Measurements from ENCODE around the gene CCDC30. TPM values are rescaled to one million over a fixed set of nuclear protein-coding genes. Genes with fewer than 3 reads are reported as not detected.
A peak's percentile ranks its signal among the peaks of the same experiment; 100 is the strongest.

CCDC30 gene
- total RNA-seq, 4 donors from 2014 or later = 0.75 to 3.7 (median 1.7) TPM

DNA sequence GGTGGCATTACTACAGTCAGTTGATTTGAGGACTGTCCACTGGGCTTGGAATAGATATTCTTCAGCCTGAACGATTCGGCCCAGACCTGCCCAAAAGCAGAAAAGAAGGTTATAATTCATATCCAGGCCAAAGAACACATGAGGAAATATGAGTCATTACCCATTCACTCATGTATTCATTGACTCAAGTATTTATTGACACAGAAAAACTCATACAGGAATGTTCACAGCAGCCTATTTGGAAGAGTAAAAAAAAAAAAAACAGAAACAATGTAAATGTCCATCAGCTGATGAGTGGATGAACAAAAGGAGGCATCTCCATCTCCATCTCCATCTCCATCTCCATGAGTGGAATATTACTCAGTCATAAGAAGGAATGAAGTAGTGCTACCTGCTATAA lies 23.1 kb upstream of the CCDC30 start:
- Histone ChIP-seq H3K4me3 (no peak overlapping the region), H3K27me3 (no peaks in the 10 kb centered on the region), H3K36me3 (no peaks in the 10 kb centered on the region), H3K27ac (peak overlapping the region in 2 of 4 donors; percentile 24 to 41), H3K9me3 (no peaks in the 10 kb centered on the region), H3K4me1 (peaks cover 0 to 5% (median 4%) of the 10 kb centered on the region in 4 donors)
- WGBS, 2 donors (ENCODE audit: low coverage in 1 of 2) = 0 to 35% methylated on average over 2 of the region's 2 CpGs
- TF ChIP-seq POLR2AphosphoS5 (IDR thresholded peaks at IDR 0.05) (no peak), POLR2A (IDR thresholded peaks at IDR 0.05) (no peak), EP300 (IDR thresholded peaks at IDR 0.05; ENCODE audit: low read depth) (no peak)
- TF ChIP-seq, protein P1, sequence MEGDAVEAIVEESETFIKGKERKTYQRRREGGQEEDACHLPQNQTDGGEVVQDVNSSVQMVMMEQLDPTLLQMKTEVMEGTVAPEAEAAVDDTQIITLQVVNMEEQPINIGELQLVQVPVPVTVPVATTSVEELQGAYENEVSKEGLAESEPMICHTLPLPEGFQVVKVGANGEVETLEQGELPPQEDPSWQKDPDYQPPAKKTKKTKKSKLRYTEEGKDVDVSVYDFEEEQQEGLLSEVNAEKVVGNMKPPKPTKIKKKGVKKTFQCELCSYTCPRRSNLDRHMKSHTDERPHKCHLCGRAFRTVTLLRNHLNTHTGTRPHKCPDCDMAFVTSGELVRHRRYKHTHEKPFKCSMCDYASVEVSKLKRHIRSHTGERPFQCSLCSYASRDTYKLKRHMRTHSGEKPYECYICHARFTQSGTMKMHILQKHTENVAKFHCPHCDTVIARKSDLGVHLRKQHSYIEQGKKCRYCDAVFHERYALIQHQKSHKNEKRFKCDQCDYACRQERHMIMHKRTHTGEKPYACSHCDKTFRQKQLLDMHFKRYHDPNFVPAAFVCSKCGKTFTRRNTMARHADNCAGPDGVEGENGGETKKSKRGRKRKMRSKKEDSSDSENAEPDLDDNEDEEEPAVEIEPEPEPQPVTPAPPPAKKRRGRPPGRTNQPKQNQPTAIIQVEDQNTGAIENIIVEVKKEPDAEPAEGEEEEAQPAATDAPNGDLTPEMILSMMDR (IDR thresholded peaks at IDR 0.05) = no peak
- in situ Hi-C loops (cut with MboI; ENCODE audit: low pct_ligation_motif_present in 1 of 4, low pct_unique_long_range_greater_than_20kb in 1 of 4, low sequenced_read_pairs in 3 of 4) (no loop called here), intact Hi-C loops (cut with DNase I; ENCODE audit: low total_unique reads) (no loop called here)
- DNase-seq = no peak

DNA sequence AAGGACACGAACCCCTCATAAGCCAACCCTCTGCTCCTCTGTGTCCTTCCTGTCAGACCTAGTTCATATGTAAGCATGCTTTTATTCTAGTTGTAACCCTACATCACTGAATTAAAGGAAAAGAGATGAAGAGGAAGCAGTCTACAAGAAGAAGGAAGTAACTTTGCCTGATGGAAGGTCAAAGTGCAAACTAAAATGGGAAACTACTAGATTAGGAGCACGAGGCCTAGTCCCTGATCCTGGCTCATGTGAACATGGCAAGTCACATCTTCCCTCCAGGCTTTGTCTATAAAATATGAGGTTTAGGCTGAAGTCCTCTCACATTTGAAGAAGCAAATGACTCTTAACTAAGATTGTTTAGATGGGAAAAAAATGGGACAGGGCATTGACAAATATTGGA lies 20.4 kb upstream of the CCDC30 start:
- H3K27ac ChIP-seq = no peak overlapping the region
- no peaks in the 10 kb centered on the region for H3K36me3 ChIP-seq
- no peak for DNase-seq
- TF ChIP-seq POLR2A (IDR thresholded peaks at IDR 0.05) (no peak), EP300 (IDR thresholded peaks at IDR 0.05; ENCODE audit: low read depth) (no peak), POLR2AphosphoS5 (IDR thresholded peaks at IDR 0.05) (no peak)
- TF ChIP-seq, protein P1 (IDR thresholded peaks at IDR 0.05) = no peak
- in situ Hi-C loops (cut with MboI; ENCODE audit: low pct_ligation_motif_present in 1 of 4, low pct_unique_long_range_greater_than_20kb in 1 of 4, low sequenced_read_pairs in 3 of 4) = no loop called here
- 36 to 48% methylated on average over 2 of the region's 2 CpGs for WGBS, 2 donors (ENCODE audit: low coverage in 1 of 2)
- H3K27me3 ChIP-seq = no peaks in the 10 kb centered on the region
- intact Hi-C loops (cut with DNase I; ENCODE audit: low total_unique reads) = no loop called here
- no peak overlapping the region for H3K4me3 ChIP-seq
- no peaks in the 10 kb centered on the region for H3K9me3 ChIP-seq
- H3K4me1 ChIP-seq = peaks cover 0 to 5% (median 4%) of the 10 kb centered on the region in 4 donors

DNA sequence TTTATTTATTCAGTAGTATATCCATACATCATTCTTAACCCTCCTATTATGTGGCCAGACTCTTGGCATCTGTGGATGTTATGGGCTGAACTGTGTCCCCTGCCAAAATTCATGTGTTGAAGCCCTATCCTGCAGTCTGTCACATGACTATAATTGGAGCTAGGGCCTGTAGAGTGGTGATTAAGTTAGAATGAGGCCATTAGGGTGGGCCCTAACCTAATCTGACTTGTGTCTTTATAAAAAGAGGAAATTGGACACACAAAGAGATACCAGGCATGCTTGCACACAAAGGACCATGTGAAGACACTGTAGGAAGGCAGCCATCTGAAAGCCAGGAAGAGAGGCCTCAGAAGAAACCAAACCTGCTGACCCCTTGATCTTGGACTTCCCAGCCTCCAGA lies 13.8 kb upstream of the CCDC30 start:
- Histone ChIP-seq H3K4me3 (no peak overlapping the region), H3K9me3 (no peaks in the 10 kb centered on the region), H3K36me3 (no peaks in the 10 kb centered on the region), H3K4me1 (no peaks in the 10 kb centered on the region), H3K27me3 (no peaks in the 10 kb centered on the region), H3K27ac (no peak overlapping the region)
- in situ Hi-C loops (cut with MboI; ENCODE audit: low pct_ligation_motif_present in 1 of 4, low pct_unique_long_range_greater_than_20kb in 1 of 4, low sequenced_read_pairs in 3 of 4) (no loop called here), intact Hi-C loops (cut with DNase I; ENCODE audit: low total_unique reads) (no loop called here)
- TF ChIP-seq EP300 (IDR thresholded peaks at IDR 0.05; ENCODE audit: low read depth) = no peak
- no peak for TF ChIP-seq POLR2A (IDR thresholded peaks at IDR 0.05)
- TF ChIP-seq, protein P1 (IDR thresholded peaks at IDR 0.05) = no peak
- no peak for TF ChIP-seq POLR2AphosphoS5 (IDR thresholded peaks at IDR 0.05)
- DNase-seq = no peak

DNA sequence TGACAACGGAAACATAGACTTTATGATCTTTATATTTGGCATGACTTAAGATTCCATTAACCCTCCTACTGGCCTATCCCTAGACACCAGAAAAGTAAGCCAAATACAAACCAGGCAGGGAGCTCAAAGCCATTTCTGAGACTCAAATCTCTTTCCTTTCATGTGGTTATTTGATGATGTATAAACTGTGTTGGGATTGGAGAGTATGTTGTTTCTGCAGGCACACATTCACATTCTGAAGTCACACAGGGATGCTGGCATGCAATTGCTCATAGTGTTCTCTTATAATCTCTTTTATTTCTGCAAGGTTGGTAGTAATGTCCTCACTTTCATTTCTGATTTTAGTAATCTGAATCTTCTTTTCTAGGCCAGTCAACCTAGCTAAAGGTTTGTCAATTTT lies 13.0 kb upstream of the CCDC30 start:
- TF ChIP-seq POLR2AphosphoS5 (IDR thresholded peaks at IDR 0.05) = no peak
- no peak for TF ChIP-seq EP300 (IDR thresholded peaks at IDR 0.05; ENCODE audit: low read depth)
- TF ChIP-seq, protein P1 (IDR thresholded peaks at IDR 0.05) = no peak
- no peak for TF ChIP-seq POLR2A (IDR thresholded peaks at IDR 0.05)
- intact Hi-C loops (cut with DNase I; ENCODE audit: low total_unique reads) (no loop called here), in situ Hi-C loops (cut with MboI; ENCODE audit: low pct_ligation_motif_present in 1 of 4, low pct_unique_long_range_greater_than_20kb in 1 of 4, low sequenced_read_pairs in 3 of 4) (no loop called here)
- no peak overlapping the region for H3K4me3 ChIP-seq
- no peak overlapping the region for H3K27ac ChIP-seq
- peaks cover 0 to under 1% (median 0%) of the 10 kb centered on the region in 4 donors for H3K4me1 ChIP-seq
- H3K36me3 ChIP-seq = no peaks in the 10 kb centered on the region
- H3K27me3 ChIP-seq = no peaks in the 10 kb centered on the region
- DNase-seq = no peak
- WGBS, 2 donors (ENCODE audit: low coverage in 1 of 2) = 71% methylated on average over 1 of the region's 1 CpG; no CpG with 5 or more reads in 1 of the 2 donors
- H3K9me3 ChIP-seq = no peaks in the 10 kb centered on the region

All from transverse colon (tissue), 4 donors.